Liver (tissue), 3 donors: ENCODE results near the gene EZH1.

ENCODE experiments used
- CTCF ChIP-seq: fragments of 150-350 bp; IDR thresholded peaks from 2 replicates; pipeline ENCODE4 v1.5.1; 2017; ENCODE audit warnings: improper control_type of control experiment, low read depth, low read length; ENCODE audit not compliant: missing input control
- RXRA ChIP-seq, 2 donors: IDR thresholded peaks; 2 replicates each; pipeline ENCODE4 v1.6.1; 2017 to 2018; ENCODE audit warnings: antibody characterized with exemption in 2 of 2, mild to moderate bottlenecking in 1 of 2
- SP1 ChIP-seq: IDR thresholded peaks from 2 replicates; pipeline ENCODE4 v1.6.1; 2018; ENCODE audit warnings: antibody characterized with exemption, mild to moderate bottlenecking
- donor health status: healthy.
- donor health status: healthy.

GRCh38 chr17:42787266-42787665 lies 42.4 kb upstream of the EZH1 start:
- TF ChIP-seq RXRA (IDR thresholded peaks at IDR 0.05) = no peak
- TF ChIP-seq CTCF = no peak
- no peak for TF ChIP-seq SP1
